HFF-Myc (cell line): ENCODE results near the gene ADK.

Experiments used
- DNase-seq: peaks from one replicate; pipeline ENCODE4 v3.0.0-alpha.2; 2011; ENCODE audit warnings: low read depth; ENCODE audit errors: extremely low read depth
- H3K4me3 ChIP-seq: replicated peaks from 2 replicates; pipeline ENCODE4 v1.5.1; 2011; ENCODE audit warnings: low read depth, mild to moderate bottlenecking, control low read depth, low read length
- TF ChIP-seq, protein P1 (sequence below): IDR thresholded peaks from 2 replicates; pipeline ENCODE4 v1.5.1; 2012; ENCODE audit warnings: mild to moderate bottlenecking, low read depth, low read length, control low read depth; ENCODE audit errors: missing control alignments

ADK gene

DNA sequence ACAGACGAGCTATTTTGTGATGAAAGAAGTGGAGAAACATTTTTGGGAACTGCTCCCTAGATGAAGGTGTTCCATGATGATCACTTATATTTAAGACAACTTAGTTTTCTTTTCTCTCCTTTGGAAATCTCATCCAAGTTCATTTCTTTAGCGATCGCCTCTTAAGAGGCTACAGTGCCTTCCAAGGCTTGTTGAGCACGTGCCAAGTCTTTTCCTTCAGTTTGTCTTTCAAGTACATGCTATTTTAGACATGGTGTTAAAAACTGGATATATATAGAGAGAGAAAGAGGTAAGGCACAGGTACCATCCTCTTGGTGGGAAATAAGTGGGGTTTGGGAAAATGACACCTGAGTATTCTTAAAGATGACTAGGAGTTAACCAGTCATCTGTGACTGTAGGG is 2.7 kb downstream of the ADK start:
- DNase-seq = no peak
- TF ChIP-seq, protein P1, sequence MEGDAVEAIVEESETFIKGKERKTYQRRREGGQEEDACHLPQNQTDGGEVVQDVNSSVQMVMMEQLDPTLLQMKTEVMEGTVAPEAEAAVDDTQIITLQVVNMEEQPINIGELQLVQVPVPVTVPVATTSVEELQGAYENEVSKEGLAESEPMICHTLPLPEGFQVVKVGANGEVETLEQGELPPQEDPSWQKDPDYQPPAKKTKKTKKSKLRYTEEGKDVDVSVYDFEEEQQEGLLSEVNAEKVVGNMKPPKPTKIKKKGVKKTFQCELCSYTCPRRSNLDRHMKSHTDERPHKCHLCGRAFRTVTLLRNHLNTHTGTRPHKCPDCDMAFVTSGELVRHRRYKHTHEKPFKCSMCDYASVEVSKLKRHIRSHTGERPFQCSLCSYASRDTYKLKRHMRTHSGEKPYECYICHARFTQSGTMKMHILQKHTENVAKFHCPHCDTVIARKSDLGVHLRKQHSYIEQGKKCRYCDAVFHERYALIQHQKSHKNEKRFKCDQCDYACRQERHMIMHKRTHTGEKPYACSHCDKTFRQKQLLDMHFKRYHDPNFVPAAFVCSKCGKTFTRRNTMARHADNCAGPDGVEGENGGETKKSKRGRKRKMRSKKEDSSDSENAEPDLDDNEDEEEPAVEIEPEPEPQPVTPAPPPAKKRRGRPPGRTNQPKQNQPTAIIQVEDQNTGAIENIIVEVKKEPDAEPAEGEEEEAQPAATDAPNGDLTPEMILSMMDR = no peak
- H3K4me3 ChIP-seq = no peak overlapping the region

DNA sequence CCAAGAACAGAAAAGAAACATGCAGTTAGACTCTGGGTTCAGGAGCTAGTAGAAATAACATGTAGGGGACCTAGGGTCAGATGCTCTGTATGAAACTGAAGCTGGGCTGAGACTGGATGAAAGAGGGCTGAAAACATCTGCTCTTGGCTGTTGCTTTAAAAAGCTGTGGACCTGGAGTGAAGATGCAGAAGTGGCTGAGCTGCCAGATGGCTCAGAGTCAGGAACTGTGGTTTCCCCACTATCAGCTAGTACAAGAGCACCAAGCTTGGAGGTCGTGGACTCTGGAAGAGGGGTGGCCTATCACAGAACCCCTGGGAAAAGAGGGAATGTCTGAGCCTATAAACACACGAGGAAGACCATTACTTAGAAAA is 5.9 kb downstream of the ADK start:
- TF ChIP-seq, protein P1 = no peak
- no peak for DNase-seq

DNA sequence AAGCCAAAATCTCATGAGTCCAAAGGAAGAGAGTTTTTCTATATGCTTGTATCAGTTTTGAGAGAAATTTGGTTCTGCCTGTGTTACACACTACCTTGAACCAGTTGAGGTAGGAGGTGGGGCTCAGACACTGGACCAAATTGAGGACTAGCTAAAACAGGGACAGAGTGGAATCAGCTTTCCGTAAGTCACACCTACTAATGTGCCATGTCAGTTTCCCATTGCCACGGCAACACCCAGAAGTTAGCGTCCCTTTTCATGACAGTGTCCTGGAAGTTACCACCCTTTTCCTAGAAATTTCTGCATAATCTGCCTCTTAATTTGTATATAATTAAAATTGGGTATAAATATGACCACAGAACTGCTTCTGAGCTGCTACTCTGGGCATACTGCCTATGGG is 9.0 kb downstream of the ADK start:
- TF ChIP-seq, protein P1 = no peak
- DNase-seq = no peak
- H3K4me3 ChIP-seq = no peak overlapping the region

More for the DNA sequence above, 5.9 kb downstream of the ADK start:
- no peak overlapping the region for H3K4me3 ChIP-seq

DNA sequence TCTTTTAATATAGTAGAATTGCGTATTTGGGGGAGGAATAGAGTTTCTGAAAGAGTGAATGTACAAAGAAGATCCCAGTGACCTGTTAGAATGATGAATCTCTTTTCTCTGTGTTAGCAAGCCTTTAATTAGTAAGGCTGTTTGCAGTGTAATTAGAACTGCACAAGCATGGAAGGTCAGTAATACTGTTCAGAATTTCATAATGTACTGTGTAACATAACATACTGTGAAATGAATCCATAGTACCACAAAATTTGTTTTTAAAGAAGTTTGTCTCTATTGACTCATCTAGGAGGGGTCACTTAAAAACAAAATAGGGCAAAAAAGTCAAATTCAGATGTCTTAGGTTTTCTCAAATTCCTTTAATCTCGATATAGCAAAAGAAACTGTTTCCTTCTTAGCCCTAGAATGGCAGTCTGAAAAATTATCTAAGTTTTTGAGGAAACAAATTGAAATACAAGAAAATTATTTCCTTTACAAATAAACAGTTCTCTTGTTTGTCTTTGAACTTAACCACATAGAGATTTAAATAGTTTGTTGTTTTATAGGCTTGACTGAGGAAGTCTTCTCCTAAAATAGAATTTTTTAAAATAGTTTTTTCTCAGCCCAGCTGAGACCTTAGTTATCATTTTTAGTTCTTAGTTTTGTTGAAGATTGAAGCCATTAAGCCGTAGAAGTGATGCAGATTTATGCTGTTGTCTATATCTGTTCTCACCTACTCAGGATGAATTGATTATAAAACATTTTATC is 12.5 kb downstream of the ADK start:
- H3K4me3 ChIP-seq = no peak overlapping the region
- DNase-seq = no peak
- TF ChIP-seq, protein P1 = no peak

DNA sequence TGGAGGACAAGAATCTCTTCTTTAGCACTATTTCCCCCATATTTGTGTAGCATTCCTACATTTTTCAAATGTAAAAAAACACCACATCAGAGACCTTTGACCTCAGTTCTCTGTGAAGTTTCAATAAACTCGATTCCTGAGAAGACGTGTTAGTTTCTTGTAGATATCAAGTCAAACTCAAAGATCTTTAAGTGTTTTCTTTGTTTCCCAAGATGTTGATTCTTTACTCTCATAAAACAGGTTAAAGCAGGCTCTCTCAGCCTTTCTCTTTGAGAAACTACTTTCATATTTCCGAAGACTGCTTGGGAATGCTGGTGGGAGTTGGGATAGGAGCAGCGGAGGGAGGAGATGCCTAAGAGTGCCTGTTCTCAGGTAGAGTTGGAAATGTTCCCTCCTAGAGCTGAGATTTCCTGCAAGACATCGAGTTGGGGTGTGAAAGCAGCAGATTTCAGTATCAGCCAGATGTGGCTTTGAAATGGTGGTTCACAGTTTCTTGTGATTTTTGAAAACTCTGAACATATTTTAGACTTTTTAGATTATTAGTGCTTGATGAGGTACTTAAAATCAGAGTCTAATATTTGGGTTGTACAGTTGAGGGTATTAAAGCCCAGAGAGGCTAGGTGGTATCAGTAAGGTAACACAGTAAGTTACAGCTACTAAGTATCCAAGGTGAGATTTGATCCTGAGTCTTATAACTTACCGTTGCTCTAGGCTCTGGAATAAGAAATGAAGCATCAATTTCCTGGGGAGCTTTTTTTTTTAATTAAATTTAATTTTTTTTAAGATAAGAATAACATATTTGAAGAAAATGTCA is 13.9 kb downstream of the ADK start:
- no peak for DNase-seq
- no peak overlapping the region for H3K4me3 ChIP-seq
- TF ChIP-seq, protein P1 = no peak

DNA sequence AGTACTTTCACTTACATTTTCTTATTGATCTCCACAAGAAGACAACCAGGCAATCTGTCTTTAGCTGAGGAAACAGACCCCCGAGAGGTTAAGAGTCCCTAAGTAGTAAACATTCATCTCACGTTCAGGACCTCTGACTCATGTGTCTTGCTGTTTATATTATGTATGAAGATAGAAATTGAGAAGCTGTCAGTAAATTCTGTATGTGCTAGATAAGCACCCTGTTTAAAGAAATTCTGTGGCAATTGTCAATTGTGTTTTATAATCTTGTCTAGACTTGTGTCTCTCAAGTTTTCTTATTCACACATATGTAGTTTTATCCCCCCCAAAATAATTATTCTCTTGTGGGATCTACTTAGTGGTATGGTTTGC is 14.5 kb downstream of the ADK start:
- H3K4me3 ChIP-seq = no peak overlapping the region
- DNase-seq = no peak
- TF ChIP-seq, protein P1 = no peak
